Activated naive CD4-positive, alpha-beta T cell treated with anti-CD3 and anti-CD28 coated beads, Interleukin-2, amount 50 U/mL, for 16 hours (primary cell): Measurements from ENCODE around the gene HOXB7.

Experiments used
- DNase-seq: peaks from one replicate; pipeline ENCODE4 v3.0.0-alpha.2; 2020

HOXB7 gene

GRCh38 chr17:48610282-48611211 is at the start of gene HOXB7:
HOXB7 (minus strand) TSS chr17:48611017; CDS start chr17:48610918, 99 bp downstream.
- peak; percentile 63 for DNase-seq

GRCh38 chr17:48655913-48656312 is 45.1 kb upstream of the HOXB7 start:
- no peak for DNase-seq

- no peak for DNase-seq
Observed at GRCh38 chr17:48649741-48650140, 38.9 kb upstream of the HOXB7 start.

GRCh38 chr17:48647963-48648245 is 37.1 kb upstream of the HOXB7 start:
- no peak for DNase-seq

GRCh38 chr17:48647103-48647962 is 36.5 kb upstream of the HOXB7 start:
- no peak for DNase-seq

GRCh38 chr17:48646183-48647102 is 35.6 kb upstream of the HOXB7 start:
- peak; percentile 29 for DNase-seq

- no peak for DNase-seq
Observed at GRCh38 chr17:48645639-48646182, 34.9 kb upstream of the HOXB7 start.

- DNase-seq = no peak
Observed at GRCh38 chr17:48644910-48645557, 34.2 kb upstream of the HOXB7 start.

GRCh38 chr17:48644159-48644558 is 33.3 kb upstream of the HOXB7 start:
- DNase-seq = no peak

- DNase-seq = no peak
Observed at GRCh38 chr17:48643697-48644012, 32.8 kb upstream of the HOXB7 start.

GRCh38 chr17:48642843-48643696 is 32.3 kb upstream of the HOXB7 start:
- no peak for DNase-seq

GRCh38 chr17:48642059-48642842 is 31.4 kb upstream of the HOXB7 start:
- DNase-seq = no peak

GRCh38 chr17:48641541-48642058 is 30.8 kb upstream of the HOXB7 start:
- no peak for DNase-seq

- DNase-seq = no peak
Observed at GRCh38 chr17:48640858-48641180, 30.0 kb upstream of the HOXB7 start.

GRCh38 chr17:48639982-48640857 is 29.4 kb upstream of the HOXB7 start:
- no peak for DNase-seq

- no peak for DNase-seq
Observed at GRCh38 chr17:48639136-48639535, 28.3 kb upstream of the HOXB7 start.

GRCh38 chr17:48637323-48638260 is 26.8 kb upstream of the HOXB7 start:
- DNase-seq = no peak
